Measurements from ENCODE around the gene TUBB2A.
"Not testable (repeated sequence)": the region's sequence is repeated elsewhere in the genome, so short reads cannot be mapped to it uniquely, and the experiment has no call there.

TUBB2A gene

GRCh38 chr6:3157131-3157933, at the start of gene TUBB2A:
Gene TUBB2A, minus strand, starts transcription at chr6:3157544. Its CDS starts 81 bp downstream, at chr6:3157463.
- peak; percentile 88 for DNase-seq (ENCODE audit: extremely low spot score, insufficient read length, low read depth)
- peak; percentile 55 for FAIRE-seq

DNA sequence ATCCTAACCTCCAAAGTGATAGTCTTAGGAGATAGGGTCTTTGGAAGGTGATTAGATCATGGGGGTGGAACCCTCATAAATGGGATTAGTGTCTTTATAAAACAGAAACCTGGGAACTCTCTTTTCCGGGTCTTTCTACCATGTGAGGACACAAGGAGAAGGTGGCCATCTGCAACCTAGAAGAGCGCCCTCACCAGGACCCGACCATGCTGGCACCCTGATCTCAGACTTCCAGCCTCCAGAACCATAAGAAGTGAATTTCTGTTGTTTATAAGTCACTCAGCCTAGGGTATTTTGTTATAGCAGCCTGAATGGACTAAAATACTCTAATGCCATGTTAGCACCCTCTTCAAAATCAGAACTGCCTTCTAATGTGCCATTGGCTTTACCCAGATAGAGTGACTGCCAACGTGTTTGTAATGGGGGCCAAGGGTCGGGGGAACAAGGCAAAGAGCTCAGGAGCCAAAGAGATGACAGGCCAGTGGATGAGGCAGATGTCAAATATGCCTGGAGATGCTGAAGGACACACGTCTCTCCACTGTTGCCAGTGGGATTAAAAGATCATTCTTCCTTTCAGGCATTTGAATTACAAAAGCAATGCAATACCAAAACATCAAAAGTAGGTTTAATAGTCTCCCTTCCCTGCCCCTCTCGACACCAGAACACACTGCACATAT, 49.1 kb upstream of the TUBB2A start:
- DNase-seq (ENCODE audit: extremely low spot score, insufficient read length, low read depth) (no peak), FAIRE-seq (no peak)

DNA sequence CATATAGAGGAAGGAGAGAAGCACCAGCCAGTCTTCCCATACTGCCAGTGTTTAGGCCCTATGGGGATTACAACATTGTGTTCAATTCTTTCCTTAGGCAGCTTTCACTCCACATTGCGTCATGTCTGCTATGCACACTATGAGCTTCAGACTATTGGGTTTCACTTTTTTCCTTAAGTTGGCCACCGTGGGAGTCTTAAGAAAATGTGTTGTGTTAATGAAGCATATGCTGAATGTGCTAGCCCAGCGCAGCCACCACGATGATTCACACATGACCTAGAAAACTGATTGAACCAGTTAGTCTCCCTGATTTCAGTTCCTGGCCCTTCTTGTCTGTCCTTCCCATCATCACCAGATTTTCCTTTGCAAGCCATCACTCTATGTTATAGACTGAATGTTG, 48.6 kb upstream of the TUBB2A start:
- FAIRE-seq: no peak
- no peak for DNase-seq (ENCODE audit: extremely low spot score, insufficient read length, low read depth)

- FAIRE-seq (no peak), DNase-seq (ENCODE audit: extremely low spot score, insufficient read length, low read depth) (no peak)
Measured at GRCh38 chr6:3204921-3205320, 47.6 kb upstream of the TUBB2A start.

GRCh38 chr6:3202999-3203696, 45.8 kb upstream of the TUBB2A start:
- no peak for FAIRE-seq
- DNase-seq (ENCODE audit: extremely low spot score, insufficient read length, low read depth): no peak

DNA sequence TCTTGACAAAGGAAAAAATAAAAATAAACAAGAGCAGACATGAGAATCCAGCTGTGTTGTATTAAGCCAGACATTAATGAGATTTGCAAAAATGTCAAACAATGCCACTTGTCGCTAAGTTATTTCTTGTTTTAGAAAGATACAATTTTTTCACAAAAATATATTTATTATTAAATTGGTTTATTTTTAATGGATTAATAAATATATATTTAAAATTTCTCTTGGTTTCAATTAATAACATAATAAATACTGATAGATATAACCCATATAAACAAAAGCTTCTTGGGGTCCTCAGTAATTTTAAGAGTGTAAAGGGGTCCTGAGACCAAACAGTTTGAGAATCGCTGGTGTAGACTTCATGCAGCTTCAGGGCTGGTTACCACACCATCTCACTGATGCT, 44.0 kb upstream of the TUBB2A start:
- no peak for DNase-seq (ENCODE audit: extremely low spot score, insufficient read length, low read depth)
- no peak for FAIRE-seq

- DNase-seq (ENCODE audit: extremely low spot score, insufficient read length, low read depth): no peak
- no peak for FAIRE-seq
Measured at GRCh38 chr6:3200682-3201081, 43.3 kb upstream of the TUBB2A start.

GRCh38 chr6:3199382-3199781, 42.0 kb upstream of the TUBB2A start:
- FAIRE-seq (no peak), DNase-seq (ENCODE audit: extremely low spot score, insufficient read length, low read depth) (no peak)

DNA sequence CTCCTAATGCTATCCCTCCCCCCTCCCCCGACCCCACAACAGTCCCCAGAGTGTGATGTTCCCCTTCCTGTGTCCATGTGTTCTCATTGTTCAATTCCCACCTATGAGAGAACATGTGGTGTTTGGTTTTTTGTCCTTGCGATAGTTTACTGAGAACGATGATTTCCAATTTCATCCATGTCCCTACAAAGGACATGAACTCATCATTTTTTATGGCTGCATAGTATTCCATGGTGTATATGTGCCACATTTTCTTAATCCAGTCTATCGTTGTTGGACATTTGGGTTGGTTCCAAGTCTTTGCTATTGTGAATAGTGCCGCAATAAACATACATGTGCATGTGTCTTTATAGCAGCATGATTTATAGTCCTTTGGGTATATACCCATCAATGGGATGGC, 40.4 kb upstream of the TUBB2A start:
- DNase-seq (ENCODE audit: extremely low spot score, insufficient read length, low read depth); FAIRE-seq: not testable (repeated sequence)

DNA sequence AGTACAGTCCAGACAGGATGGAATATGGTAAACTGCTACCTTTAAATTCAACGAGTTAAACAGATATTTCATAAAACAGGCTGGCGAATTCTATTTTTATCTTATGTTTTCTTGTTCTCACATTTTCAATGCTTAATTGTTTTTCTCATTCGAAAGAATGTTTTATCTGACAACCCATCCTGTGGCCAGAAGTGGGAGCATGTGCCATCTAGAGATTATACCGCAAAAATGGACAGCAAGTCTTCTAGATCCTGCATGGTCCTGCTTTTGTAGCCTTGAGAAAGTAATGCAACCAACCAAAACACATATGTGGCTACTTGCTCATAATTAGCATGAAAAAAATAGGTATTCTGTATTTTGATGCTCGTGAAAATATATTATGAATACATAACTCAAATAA, 39.4 kb upstream of the TUBB2A start:
- DNase-seq (ENCODE audit: extremely low spot score, insufficient read length, low read depth) (no peak), FAIRE-seq (no peak)

DNA sequence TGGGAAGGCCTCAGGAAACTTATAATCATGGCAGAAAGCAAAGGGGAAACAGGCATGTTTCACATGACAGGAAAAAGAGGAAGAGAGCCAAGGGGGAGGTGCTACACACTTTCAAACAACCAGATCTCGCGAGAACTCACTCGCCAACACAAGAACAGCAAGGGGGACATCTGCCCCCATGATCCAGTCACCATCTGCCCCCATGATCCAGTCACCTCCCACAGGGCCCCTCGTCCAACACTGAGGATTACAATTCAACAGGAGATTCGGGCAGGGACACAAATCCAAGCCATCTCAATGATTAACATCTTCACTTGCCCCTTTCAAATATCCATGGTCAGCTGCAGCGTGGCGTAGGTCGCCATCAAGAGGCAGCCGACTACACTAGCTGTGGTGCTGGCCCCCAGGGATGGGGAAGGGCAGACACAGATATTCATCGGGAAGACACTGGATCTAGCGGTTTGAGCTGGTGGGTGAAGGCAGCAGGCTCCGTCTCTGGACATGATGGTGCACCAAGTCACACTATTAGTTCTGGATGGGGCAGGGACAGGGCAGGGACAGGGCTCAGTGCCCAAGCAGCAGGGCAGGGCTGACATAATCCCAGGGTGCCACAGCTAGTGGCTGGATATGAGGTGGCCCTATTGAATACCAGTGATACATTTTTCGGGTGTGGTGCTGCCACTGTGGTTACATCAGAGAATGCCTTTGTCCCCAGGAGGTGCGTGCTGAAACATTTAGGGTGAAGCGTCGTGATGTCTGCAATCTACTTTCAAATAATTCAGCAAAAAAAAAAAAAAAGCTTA, 38.6 kb upstream of the TUBB2A start:
- no peak for DNase-seq (ENCODE audit: extremely low spot score, insufficient read length, low read depth)
- no peak for FAIRE-seq

DNA sequence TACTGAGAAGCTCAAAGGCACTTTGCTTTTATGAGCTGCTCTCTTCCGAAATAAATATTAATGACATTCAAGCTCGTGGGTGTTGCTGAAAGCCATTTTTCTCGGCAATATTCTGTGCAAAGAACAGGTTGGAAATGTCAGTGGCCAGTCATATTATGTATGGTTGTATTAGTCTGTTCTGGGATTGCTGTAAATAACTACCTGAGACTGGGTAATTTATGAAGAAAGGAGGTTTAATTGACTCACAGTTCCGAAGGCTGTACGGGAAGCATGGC, 38.0 kb upstream of the TUBB2A start:
- no peak for FAIRE-seq
- no peak for DNase-seq (ENCODE audit: extremely low spot score, insufficient read length, low read depth)

DNA sequence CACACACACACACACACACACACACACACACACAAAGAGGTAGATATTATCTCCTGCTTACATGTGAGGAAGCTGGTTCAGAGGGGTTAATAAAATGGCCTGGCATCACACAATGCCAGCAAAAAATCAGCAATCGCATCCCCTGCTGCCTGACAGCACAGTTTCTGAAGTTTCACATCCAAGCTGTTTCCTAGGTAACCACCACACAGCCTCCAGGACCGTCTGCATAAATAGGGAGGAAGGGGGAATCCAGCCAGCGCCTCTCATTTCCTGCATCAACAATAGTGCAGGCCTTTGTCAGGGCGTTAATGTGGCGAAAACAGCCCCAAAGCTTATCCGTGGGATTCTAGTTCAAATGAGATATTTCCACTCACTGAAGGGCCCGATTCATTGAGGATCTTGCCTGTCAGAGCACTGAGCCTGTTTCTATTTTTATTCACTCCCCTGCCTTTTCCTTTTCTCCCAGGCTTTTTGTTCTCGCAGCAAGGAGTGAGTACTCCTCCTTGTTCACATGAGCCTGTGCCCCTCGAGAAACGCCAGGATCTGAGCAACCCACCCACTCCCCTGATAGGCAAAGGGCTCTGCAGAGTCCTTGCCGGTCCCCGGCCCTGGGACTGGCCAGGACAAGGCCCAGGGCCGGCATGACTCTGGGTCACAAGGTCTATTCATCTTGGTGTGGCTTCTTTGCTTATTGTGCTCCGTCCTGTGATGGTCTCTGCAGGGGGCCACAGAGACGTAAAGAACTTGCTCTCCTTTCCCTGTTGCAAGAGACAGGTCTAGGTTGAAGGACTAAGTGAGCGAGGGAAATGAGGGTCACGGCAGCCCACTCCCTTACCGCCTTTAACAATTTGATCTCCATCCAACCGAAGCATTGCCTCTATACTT, 37.4 kb upstream of the TUBB2A start:
- no peak for FAIRE-seq
- no peak for DNase-seq (ENCODE audit: extremely low spot score, insufficient read length, low read depth)

DNA sequence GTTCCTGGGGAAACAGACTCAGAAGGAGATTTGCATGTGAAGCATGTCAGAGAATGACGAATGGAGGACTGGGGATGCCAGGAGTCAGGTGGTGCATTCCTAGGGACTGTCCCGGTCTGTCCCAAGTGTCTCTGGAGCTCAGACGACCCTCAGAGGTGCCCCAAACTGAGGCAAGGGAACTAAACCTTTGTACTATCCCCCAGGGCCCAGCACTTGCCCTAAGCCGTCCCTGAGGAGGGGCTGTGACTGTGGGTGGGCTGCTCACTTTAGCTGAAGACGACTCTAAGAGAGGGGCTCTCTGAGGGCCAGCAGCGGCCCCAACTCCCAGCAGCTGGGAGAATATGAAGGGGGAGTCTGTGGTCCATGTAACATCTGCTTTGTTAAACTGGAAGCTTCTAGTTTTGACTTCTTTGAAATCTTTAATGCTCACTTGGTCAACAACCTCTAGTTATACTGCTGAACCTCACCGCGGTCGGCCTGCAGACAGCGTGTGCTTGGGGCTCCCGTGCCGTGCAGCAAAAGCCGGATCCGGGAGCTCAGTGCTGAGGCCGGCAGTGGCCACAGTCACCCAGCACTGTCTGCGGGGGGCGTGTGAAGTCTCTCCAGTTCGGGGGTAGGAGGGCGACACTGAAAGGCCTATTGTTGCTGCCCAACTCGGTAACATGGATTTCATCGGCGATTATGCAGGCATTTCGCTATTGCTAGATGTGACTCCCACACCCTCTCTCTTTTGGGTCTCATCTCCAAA, 35.9 kb upstream of the TUBB2A start:
- FAIRE-seq (no peak), DNase-seq (ENCODE audit: extremely low spot score, insufficient read length, low read depth) (no peak)

GRCh38 chr6:3190779-3191178, 33.4 kb upstream of the TUBB2A start:
- no peak for FAIRE-seq

DNA sequence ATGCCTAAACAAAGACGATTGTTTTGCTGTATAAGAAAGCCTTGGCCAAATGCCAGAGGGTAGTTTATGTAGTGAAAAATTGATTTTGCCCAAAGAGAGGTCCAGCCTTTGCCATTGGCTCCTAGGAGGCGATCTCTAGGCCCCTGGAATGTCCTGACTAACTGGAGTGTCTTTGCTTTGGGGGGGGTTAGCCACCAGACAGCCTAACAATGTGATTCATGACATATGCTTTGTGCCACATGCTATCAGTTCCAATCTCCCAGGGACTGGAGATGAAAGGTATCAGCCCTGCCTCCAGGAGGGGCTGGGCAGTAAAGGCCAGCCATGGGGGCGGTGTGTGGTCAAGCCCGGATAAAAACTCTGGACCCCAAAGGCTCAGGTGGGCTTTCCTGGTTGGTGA, 32.7 kb upstream of the TUBB2A start:
- no peak for DNase-seq (ENCODE audit: extremely low spot score, insufficient read length, low read depth)
- FAIRE-seq: no peak

More at GRCh38 chr6:3190779-3191178, 33.4 kb upstream of the TUBB2A start:
- DNase-seq (ENCODE audit: extremely low spot score, insufficient read length, low read depth): no peak

GRCh38 chr6:3189192-3189591, 31.8 kb upstream of the TUBB2A start:
- not testable (repeated sequence) for FAIRE-seq; DNase-seq (ENCODE audit: extremely low spot score, insufficient read length, low read depth)

- FAIRE-seq: no peak
Measured at GRCh38 chr6:3188262-3188661, 30.9 kb upstream of the TUBB2A start.

DNA sequence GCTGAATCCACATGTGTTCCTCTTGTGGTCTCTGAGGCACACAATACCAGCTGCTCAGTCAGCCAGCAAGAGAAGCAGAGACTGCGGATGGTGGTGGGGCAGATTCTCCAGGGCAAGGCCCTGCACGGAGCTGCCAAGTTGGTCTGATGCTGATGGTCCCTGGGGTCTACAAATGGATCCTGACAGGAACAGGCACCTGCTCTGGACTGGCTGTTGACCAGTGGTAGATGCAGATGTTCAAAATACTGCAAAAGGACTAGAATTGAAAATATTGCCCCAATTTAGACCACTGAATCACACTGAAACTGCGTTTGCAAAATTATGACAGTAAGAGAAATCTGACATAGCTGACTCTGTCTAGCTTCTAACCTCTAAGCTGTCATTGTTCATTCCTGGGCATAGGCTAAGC, 29.6 kb upstream of the TUBB2A start:
- FAIRE-seq (no peak), DNase-seq (ENCODE audit: extremely low spot score, insufficient read length, low read depth) (no peak)

More at GRCh38 chr6:3188262-3188661, 30.9 kb upstream of the TUBB2A start:
- DNase-seq (ENCODE audit: extremely low spot score, insufficient read length, low read depth): no peak

Measured in GM18507 (cell line).